Right lobe of liver (tissue), 6 donors: ENCODE results near the gene MIPEP. TPM values are rescaled to one million over a fixed set of nuclear protein-coding genes. Genes with fewer than 3 reads are reported as not detected.

Experiments used
- ATAC-seq, 4 donors: fragments of 200-7000 bp; cut with Tn5 transposase; one replicate each; pipeline ENCODE4 v1.9.1; 2020; ENCODE audit warnings: mild to moderate bottlenecking in 4 of 4, moderate library complexity in 4 of 4
- DNase-seq, 3 donors: peaks; one replicate each; pipeline ENCODE4 v3.0.0-alpha.2; 2020
- H3K27ac ChIP-seq, 3 donors: fragments of 200-600 bp; one replicate each; pipeline ENCODE4 v1.8.0; 2022
- H3K27me3 ChIP-seq, 2 donors: fragments of 200-600 bp; one replicate each; pipeline ENCODE4 v1.8.0; 2022
- H3K36me3 ChIP-seq, 4 donors: fragments of 200-600 bp; sonication (generic) in 1 of 4; one replicate each; pipeline versions ENCODE4 v1.5.1 to v1.8.0; 2017 to 2022; ENCODE audit warnings: control low read depth in 1 of 4
- H3K4me1 ChIP-seq, 4 donors: fragments of 200-600 bp; sonication (generic) in 1 of 4; one replicate each; pipeline versions ENCODE4 v1.5.1 to v1.8.0; 2017 to 2022; ENCODE audit warnings: control low read depth in 1 of 4
- H3K4me3 ChIP-seq, 3 donors: fragments of 200-600 bp; one replicate each; pipeline ENCODE4 v1.8.0; 2022
- H3K9me3 ChIP-seq, 4 donors: fragments of 200-600 bp; sonication (generic) in 1 of 4; one replicate each; pipeline versions ENCODE4 v1.5.1 to v1.8.0; 2017 to 2022; ENCODE audit warnings: control low read depth in 1 of 4
- POLR2A ChIP-seq: fragments of 450-650 bp; IDR thresholded peaks from one replicate; pipeline ENCODE4 v1.6.1; 2017; ENCODE audit warnings: antibody characterized with exemption, mild to moderate bottlenecking
- WGBS: methylation state at CpG from one replicate; pipeline ENCODE4 v1.1.6; 2018; ENCODE audit warnings: low coverage, low lambda C conversion rate; ENCODE audit not compliant: insufficient coverage; ENCODE audit errors: missing lambda C conversion rate; 5-methylcytosine and 5-hydroxymethylcytosine counted together
- intact Hi-C, 2 donors: fragments of 100-400 bp; cut with DNase I; formaldehyde crosslinking; loops; one replicate each; pipeline versions ENCODE4 v1.11.2 to v1.14.1; 2022
- total RNA-seq, 6 experiments: library from RNA; depleted of rRNA in 2 of 6; stranded (reverse); fragments of >200 nt in 2 of 6; fragmentation: NEBNext Ultra II Directional in 3 of 6; extraction: Animal tissue kit (Norgen Biotek cat#: 25700) in 3 of 6; gene quantifications; one replicate each; pipeline versions ENCODE4 v1.1.0 to v1.2.4, GENCODE V29; 2016 to 2023
- TF ChIP-seq, protein P1 (sequence below), 4 donors: fragments of 200-600 bp in 3 of 4; fragments of 450-650 bp in 1 of 4; IDR thresholded peaks; one replicate each; pipeline versions ENCODE4 v1.5.1 to v1.8.0; 2016 to 2022; ENCODE audit warnings: antibody characterized with exemption in 4 of 4, mild to moderate bottlenecking in 2 of 4
- donor health status: DM: no; HTN: yes; CAD: no.
- donor health status: DM: no; HTN: no; CAD: no.
- donor health status: DM: no; HTN: no; CAD: no.
- donor health status: DM: no; HTN: yes; CAD: no.
- donor health status: DM: no; HTN: yes; CAD: no.

The MIPEP gene
- total RNA-seq, 6 experiments from 2014 or later = 8.2 to 15.2 (median 11.8) TPM

DNA sequence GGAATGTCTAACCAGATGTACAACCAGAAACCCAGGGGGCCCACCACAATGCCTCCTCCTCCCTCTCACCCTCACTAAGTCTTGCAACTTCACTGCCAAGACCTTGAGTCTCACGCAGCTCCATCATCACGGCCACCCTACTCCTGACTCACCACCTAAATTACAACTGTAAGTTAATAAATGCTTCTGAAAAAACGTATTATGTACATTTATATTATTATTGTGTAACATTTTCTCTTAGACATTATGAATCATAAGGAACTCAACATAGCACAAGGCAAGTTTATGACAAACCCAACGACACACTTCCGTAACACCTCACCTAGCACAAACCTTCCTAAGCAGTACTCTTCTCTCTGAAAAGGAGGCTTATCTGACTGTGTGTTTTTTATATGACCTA is 20.7 kb downstream of the MIPEP start:
- H3K9me3 ChIP-seq = no peaks in the 10 kb centered on the region
- TF ChIP-seq POLR2A = no peak
- TF ChIP-seq, protein P1, sequence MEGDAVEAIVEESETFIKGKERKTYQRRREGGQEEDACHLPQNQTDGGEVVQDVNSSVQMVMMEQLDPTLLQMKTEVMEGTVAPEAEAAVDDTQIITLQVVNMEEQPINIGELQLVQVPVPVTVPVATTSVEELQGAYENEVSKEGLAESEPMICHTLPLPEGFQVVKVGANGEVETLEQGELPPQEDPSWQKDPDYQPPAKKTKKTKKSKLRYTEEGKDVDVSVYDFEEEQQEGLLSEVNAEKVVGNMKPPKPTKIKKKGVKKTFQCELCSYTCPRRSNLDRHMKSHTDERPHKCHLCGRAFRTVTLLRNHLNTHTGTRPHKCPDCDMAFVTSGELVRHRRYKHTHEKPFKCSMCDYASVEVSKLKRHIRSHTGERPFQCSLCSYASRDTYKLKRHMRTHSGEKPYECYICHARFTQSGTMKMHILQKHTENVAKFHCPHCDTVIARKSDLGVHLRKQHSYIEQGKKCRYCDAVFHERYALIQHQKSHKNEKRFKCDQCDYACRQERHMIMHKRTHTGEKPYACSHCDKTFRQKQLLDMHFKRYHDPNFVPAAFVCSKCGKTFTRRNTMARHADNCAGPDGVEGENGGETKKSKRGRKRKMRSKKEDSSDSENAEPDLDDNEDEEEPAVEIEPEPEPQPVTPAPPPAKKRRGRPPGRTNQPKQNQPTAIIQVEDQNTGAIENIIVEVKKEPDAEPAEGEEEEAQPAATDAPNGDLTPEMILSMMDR (IDR thresholded peaks at IDR 0.05) = no peak
- no peak for DNase-seq
- intact Hi-C loops = no loop called here
- no peak overlapping the region for H3K4me3 ChIP-seq
- 74% methylated on average over 5 of the region's 5 CpGs for WGBS
- no peaks in the 10 kb centered on the region for H3K36me3 ChIP-seq
- no peak for ATAC-seq
- no peaks in the 10 kb centered on the region for H3K4me1 ChIP-seq
- H3K27me3 ChIP-seq = no peaks in the 10 kb centered on the region
- no peak overlapping the region for H3K27ac ChIP-seq

DNA sequence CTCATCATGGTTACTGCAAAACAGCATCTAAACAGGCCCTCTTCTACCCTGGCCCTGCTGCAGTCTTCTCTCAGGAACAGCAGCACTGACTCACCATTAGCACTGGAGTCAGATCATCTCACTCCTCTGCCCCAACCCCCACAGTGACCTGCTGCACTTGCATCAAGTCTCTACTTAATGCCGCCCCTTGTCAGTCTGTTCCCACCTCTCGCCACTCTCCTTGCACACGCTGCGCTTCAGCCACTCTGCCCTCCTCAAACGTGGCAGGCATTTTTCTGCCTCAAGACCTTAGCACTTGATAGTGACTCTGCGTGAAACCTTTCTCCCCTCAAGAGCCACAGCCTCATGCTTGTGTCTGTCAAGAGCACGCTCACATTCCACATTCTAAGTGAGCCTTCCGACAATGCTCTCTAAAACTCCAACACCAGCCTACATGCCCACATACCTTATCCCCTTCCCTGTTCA is 22.1 kb downstream of the MIPEP start:
- H3K4me1 ChIP-seq = no peaks in the 10 kb centered on the region
- no peaks in the 10 kb centered on the region for H3K36me3 ChIP-seq
- no peaks in the 10 kb centered on the region for H3K9me3 ChIP-seq
- no peak overlapping the region for H3K4me3 ChIP-seq
- no peaks in the 10 kb centered on the region for H3K27me3 ChIP-seq
- 92% methylated on average over 8 of the region's 8 CpGs for whole genome bisulfite sequencing
- ATAC-seq (no peak), DNase-seq (no peak)
- TF ChIP-seq POLR2A = no peak
- TF ChIP-seq, protein P1 (IDR thresholded peaks at IDR 0.05) = no peak
- intact Hi-C loops = no loop called here
- H3K27ac ChIP-seq = no peak overlapping the region

DNA sequence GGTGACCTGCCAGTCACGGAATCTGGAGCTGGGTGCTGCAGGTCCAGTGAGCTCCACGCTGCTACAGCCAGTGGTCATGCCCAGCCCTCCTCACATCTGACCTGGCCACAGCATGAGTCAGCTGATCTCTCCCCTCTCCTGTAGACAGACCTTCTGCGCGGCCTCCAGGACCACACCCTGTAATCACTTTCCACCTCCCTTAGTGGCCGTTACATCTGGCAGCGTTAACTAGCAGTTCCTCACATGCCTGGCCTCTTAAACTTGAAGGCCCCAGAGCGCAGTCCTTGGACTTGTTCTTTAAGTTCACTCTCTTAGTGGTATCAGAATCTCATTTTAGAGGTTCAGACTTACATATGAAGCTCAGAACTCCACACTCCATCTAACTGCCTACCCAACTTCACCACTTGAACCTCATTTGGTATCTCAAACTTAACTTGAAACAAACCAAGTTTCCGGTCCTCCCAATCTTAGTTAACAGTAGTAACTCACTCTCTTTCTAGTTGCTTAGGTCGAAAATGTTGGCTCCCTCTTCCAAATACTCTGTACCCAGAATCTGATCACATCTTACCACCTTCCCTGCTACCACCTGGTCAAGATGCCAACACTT is 22.7 kb downstream of the MIPEP start:
- 81% methylated on average over 3 of the region's 9 CpGs for WGBS
- Histone ChIP-seq H3K27me3 (no peaks in the 10 kb centered on the region), H3K9me3 (no peaks in the 10 kb centered on the region), H3K36me3 (no peaks in the 10 kb centered on the region), H3K4me3 (no peak overlapping the region), H3K27ac (no peak overlapping the region), H3K4me1 (no peaks in the 10 kb centered on the region)
- intact Hi-C loops = no loop called here
- ATAC-seq (no peak), DNase-seq (no peak)
- TF ChIP-seq POLR2A = no peak
- TF ChIP-seq, protein P1 (IDR thresholded peaks at IDR 0.05) = no peak

DNA sequence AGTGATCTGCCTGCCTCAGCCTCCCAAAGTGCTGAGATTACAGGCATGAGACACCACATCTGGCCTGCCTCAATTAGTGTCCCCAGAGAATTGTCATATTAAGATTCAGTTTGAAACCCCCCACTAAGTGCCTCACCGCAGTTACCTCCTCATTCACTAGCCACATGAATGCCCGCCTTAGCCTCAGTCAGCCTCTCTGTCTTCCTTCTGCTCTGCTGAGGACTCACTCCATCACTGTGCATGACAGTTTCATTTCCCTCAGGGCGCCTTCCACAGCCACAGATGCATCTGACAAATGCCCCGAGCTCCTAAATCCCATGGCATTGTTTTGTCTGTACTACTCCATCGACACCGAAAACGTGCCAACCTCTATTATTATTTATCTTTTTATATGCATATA is 23.3 kb downstream of the MIPEP start:
- ATAC-seq = no peak
- Histone ChIP-seq H3K27me3 (no peaks in the 10 kb centered on the region), H3K27ac (no peak overlapping the region), H3K9me3 (no peaks in the 10 kb centered on the region), H3K36me3 (no peaks in the 10 kb centered on the region), H3K4me3 (no peak overlapping the region), H3K4me1 (no peaks in the 10 kb centered on the region)
- DNase-seq = no peak
- WGBS = 87% methylated on average over 5 of the region's 7 CpGs
- intact Hi-C loops = no loop called here
- TF ChIP-seq, protein P1 (IDR thresholded peaks at IDR 0.05) = no peak
- no peak for TF ChIP-seq POLR2A
